Stimulated activated CD4-positive, alpha-beta T cell treated with anti-CD3 and anti-CD28 coated beads, TNF-alpha, amount 100 ng/mL, for 1 hour (primary cell): ENCODE data around the gene GPHB5.
"Not testable (repeated sequence)": the region's sequence is repeated elsewhere in the genome, so short reads cannot be mapped to it uniquely, and the experiment has no call there.

Experiments
- DNase-seq, 3 donors: peaks; one replicate each; pipeline ENCODE4 v3.0.0-alpha.2; 2020; ENCODE audit warnings: low read depth in 3 of 3, low spot score in 1 of 3

GPHB5 gene, protein sequence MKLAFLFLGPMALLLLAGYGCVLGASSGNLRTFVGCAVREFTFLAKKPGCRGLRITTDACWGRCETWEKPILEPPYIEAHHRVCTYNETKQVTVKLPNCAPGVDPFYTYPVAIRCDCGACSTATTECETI

DNA sequence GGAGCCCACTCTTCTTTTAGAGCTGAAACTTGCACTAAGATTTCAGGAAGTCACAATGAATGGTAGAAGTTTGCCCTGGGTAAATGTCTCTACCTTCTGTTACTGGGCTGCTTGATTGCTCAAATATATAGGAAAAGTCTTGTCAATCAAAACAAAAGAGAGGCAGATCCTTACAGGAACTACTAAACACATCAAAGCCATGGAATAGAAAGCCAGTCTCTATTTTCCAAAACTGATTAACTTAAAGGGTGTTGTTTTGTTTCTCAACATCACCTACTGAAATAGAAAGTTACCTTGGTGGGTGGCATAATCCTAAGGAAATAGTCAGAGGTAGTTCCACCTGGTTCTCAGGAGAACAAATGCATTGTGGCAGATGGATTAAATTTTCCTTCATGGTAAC, at the start of gene GPHB5:
Gene GPHB5, minus strand, starts transcription at position 101 of the 400 bp plus-strand sequence. CDS start 1,086 bp downstream, outside the sequence.
- DNase-seq, result no peak

DNA sequence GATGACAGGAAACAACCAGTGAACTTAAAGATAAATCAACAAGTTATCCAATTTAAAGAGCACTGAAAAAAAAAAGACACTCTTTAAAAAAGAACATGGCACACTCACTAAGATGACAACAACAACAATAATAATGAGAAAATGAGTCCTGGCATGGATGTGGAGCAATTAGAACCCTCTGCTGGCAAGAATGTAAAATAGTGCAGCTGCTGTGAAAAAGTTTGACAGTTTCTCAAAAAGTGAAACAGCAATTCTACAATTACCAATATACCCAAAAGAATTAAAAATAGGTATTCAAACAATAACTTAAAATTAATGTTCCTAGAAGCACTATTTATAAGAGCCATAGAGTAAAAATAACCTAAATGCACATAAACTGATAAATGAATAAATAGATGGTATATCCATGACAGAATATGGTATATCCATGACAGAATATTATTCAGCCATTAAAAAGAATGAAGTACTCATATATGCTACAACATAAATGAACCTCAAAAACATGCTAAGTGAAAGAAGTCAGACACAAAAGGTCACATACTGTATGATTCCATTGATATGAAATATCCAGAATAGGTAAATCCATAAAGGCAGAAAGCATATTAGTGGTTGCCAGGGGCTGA, 49.1 kb upstream of the GPHB5 start:
- DNase-seq, result no peak

DNA sequence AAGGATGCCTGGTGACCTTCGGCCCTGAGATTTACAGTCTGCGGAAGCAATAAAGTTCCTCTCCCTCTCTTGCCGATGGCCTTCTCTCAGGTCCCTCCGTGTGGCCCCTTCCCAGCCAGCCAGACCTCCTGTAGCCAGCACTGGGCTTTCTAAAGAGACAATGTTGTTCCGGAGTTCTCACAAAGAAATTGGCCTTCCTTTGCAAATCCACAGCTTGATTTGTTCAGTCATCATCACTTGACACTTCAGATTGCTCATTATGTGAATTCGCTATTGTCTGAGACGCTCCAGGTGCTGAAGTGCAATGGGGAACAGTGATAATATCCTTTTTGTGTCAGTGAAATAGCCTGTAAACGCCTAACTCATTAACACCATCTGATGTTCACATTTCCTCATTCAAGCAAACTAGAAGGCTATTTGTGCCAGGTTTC, 43.7 kb upstream of the GPHB5 start:
- no peak for DNase-seq

DNA sequence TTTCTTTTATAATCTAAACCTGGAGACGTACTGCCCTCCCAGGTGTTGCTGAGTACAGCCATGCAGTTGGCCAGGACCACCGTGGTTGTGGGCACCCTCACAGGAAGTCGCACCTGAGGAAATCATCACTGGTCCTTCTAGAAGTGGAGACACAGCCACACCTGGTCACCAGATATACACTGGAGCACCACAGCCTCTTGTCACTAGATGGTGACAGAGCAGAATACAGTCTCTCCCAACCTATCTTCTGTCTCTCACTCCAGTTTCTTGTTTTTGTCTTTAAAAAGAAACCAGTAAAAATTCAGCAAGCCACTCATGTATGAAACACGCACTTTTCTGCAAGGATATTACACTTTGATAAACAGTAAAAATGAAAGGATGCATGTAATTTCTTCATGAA, 43.1 kb upstream of the GPHB5 start:
- no peak for DNase-seq

DNA sequence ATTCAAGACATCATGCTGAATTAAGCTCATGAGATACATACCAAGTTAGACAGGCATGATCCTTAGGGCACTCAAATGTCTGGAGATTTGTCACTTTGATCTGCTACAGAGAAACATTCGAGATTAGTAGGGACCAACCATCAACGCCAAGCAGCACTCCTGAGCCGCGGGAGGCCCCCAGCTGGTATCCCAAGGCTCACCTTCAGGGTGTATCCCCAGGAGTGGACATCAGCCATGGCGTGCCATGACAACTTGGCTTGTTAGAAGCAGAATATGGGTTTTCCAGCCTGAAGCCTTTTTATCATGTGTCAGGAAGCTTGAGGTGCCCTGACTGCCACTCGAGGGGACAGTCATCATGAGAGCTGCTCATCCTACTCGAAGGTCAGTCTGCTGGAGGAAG, 39.1 kb upstream of the GPHB5 start:
- DNase-seq, result no peak

DNA sequence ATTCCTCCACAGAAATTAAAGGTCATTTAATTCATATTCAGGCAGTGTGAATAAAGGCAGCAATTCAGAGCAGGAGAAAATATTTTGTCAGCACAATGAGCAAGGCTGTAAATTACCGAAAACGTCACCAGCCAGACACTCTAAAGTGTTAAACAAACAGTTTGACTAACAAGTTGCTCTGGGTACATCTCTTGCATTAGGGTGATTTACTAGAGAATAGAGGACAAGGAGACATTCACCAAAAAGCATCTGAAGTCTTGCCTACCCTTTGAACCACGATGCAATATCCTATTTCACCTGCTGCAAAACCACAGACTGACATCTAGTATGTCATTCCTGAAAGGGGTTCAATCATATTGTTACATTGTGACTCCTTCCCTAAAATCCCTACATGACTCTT, 27.1 kb upstream of the GPHB5 start:
- DNase-seq, result no peak

DNA sequence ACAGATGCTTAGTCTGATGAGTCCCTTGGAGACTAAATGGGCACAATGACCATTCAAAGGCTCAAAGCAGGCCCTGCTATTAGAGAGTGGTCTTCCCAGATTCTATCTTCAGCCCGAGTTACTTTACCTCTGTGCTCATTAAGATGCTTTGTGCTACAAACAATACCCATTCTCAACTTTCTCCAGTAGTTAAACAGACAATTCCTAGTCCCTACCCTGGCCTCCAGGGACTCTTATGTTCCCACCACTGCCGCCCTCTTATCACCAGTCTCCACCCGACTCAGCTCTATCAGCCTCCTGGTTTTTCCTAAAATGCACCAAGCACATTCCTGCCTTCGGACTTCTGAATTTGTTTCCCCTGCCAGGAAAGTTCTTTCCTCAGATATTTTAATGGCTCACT, 25.6 kb upstream of the GPHB5 start:
- DNase-seq, result no peak

DNA sequence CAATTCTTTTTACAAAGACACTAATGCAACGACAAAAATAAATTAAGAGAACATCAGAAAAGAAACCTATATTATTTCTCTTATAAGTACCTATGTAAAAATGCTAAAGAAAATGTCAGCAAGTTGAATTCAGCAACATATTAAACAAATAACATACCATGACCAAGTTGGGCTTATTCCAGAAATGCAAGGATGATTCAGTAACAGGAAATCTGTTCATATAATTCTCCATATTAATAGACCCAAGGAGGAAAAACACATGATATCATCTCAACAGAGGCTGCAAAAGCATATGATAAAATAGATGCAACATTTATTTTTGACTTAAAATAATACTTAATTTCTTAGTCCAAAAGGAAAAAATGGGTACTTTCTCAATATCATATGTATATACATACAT, 25.1 kb upstream of the GPHB5 start:
- no peak for DNase-seq

DNA sequence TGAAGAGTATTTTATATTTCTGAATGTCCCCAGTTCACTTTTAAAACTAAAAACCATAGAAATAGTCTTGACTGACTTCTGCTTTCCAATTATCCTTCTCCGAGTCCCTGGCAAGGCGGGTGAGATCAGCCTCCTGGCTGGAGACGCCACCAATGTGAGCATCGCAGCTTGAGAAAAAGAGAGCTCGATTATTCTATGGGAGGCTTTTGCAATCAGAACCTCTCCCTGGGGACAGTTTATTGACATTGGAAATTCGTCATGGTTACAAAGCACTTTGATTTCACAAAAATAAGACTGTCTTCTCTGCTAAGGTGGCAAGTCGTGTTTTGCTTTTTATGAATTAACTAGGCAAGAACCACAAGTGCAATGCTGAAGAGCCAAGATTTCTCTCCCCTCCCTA, 23.6 kb upstream of the GPHB5 start:
- DNase-seq, result no peak

DNA sequence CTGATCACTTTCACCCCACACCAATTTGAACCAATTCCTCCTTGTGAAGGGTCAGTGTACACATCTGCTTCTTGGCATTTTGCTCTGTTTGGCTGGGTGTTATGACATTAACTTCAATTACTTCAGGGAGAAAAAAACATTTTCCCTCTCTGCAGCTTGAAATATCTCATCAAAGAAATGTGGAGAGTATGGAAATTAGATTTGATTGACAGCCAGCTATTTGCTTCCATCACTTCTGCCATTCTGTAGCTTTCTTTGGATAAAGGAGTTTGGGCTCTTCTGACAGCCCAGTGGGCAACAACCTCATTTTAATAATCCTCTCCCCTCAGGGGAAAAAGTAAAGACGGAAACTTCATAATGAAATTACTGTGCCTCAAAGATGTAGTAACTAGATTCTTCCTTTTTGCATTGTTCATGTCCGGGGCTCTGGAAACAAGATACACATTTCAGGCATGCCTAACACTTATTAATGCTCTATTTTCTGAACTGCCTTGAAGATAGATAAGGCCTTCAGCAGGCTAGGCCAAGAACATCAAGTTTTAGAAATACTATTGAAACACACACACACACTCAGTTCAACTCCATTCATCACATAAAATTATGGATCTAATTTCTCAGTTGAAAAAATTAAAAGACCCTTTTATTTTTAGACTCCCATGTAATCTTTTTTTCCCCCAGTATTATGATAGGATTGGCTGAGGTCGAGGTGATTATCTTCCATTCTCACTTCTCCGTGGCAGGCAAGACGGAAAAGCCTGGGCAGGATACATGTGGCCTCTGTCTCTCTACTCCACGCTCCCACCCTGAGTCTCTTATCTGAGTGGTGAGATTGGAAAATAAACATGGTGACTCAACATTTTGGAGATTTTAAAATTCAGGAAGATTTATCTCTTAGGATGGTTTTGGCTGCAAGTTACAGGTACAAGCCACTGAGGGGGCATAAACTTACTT, 10.3 kb upstream of the GPHB5 start:
- DNase-seq, result no peak

DNA sequence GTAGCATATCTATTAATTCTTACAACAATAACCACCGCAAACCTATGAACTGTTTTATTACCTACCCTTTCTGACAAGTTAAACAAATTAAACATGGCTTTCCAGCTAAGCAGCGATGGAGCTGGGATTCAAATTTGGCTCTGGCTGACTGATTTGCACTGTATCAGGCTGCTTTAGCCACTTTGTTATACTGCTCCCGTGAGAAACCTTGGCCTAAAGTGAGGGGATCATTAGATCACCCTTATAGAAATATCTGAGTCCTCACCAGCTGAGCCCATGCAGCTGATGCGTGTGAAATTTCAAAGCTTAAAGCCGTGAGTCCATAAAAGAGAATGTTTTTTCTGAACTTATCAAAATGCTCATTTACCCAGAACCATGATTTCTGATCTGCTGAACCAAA, 8.1 kb upstream of the GPHB5 start:
- no peak for DNase-seq

DNA sequence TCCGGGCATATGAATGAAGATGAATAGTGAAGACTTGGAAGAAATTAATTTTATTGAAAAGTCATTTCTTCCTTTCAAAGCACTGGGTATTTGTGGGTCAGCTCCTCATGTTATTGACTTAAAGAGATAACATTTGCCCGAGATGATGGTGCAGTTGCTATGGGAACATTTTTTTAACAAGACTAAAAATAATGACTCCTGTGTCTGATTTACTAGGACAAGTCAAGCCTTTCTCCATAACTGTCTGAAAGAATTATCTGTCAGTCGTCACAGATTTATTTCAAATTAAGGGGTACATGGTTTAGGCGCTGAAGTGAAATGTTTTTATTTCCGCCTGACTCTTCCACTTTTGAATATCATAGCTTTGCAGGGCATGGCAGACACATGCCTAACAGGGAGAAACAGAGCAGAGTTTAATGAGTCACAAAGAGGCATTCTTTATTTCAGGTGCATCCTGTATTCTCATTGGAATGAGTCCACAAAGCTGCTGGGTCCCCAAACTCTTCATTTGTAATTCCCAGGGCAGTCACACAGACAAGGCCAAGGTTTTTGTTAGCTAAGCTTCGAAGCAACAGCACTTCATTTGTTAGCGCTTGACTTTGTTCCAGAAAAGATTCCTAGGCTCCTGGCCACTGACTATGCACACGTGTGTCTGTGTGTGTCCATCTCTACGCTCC, 4.3 kb upstream of the GPHB5 start:
- no peak for DNase-seq

DNA sequence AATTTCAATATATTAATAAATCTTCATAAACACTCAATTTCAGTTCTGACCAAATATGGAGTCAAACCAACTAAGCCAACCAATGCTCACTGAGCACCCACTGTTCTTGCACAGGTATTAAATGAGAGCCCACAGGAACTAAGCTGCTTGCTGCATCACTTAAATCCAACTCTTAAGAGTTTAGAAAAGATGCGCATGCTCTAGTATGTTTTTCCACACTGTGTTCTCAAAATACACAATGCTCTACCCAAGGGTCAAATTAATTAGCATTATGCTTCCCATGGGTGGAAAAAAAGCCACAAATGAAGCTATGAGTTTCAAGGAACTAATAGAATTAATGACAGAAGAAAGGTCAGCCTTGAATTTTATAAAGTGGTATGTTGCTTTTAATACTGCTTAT, 3.7 kb upstream of the GPHB5 start:
- DNase-seq, result no peak

DNA sequence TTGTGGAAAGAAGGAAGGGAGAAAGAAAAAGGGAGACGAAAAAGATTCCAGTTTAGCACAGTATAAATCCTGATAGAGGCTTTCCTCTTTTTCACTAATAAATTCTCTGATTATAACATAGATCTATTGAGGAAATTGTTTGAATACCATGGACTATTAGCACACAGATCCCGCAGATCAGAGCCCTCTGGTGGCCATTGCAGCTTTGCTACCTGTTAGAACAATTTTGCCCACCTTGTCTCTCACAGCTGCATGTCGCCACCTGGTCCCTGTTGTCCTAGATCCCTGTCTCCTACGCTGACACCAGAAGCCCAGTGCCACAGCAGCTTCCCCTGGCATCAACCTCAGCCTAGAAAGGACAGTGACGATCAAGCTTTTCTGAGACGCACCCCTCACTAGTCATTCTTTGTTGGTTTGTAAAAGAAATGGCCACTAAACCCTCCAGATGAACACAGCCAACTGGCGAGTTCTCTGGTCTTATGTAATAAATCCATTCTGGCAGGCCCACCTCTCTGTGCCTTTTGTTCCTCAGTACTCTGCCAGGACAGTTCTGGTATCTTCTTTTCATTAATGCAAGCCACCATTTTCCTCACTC, 9.9 kb downstream of the GPHB5 start:
- DNase-seq, result no peak

DNA sequence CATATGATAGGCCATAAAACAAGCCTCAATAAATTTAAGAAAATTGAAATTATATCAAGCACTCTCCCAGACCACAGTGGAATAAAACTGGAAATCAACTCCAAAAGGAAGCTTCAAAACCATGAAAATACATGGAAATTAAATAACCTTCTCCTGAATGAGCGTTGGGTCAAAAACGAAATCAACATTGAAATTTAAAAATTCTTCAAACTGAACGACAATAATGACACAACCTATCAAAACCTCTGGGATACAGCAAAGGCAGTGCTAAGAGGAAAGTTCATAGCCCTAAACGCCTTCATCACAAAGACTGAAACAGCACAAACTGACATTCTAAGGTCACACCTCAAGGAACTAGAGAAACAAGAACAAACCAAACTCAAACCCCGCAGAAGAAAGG, 14.3 kb downstream of the GPHB5 start:
- DNase-seq, result not testable (repeated sequence)

DNA sequence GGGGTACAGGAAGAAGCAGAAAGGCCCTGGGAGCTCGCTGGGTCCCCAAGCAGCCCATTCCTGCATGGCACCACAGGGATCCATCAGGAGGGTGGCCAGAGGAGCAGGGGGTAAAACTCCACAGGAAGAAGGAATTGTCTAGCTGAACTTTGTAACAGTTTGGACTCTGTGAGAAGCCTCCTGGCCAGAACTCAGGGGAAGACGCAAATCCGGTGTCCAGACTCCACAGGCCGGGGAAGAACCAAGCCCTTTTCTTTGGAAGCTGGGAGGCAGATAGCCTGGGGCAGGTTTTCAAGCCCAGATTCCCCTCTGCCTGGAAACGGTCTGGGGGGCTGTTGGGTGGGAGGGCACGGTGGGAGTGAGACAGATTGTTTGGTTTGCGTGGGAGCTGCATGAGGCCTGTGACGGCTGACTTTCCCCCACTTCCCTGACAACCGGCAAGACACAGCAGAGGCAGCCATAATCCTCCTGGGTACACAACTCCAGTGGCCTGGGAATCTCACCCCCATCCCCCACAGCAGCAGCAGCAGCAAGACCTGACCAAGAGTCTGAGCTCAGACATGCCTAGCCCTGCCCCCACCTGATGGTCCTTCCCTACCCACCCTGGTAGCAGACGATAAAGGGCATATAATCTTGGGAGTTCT, 16.7 kb downstream of the GPHB5 start:
- DNase-seq, result no peak

DNA sequence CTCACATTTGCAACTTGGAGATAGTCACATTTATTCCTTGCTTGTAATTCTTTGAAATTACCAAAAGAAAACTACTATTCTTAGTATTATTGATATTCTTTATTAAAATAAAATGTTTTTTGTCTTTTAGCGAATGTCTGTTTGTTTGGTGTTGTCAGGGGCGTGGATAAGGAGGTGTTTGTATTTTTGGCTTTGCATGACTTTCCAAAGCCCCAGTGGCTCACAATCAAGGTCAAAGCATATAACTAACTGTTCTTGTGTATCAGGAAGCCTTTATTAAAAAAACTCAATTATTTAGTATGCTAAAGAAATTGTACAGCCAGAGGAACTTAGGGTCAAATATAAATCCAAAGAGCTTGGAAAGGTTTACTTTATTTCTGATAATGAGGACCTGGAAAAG, 17.9 kb downstream of the GPHB5 start:
- no peak for DNase-seq

DNA sequence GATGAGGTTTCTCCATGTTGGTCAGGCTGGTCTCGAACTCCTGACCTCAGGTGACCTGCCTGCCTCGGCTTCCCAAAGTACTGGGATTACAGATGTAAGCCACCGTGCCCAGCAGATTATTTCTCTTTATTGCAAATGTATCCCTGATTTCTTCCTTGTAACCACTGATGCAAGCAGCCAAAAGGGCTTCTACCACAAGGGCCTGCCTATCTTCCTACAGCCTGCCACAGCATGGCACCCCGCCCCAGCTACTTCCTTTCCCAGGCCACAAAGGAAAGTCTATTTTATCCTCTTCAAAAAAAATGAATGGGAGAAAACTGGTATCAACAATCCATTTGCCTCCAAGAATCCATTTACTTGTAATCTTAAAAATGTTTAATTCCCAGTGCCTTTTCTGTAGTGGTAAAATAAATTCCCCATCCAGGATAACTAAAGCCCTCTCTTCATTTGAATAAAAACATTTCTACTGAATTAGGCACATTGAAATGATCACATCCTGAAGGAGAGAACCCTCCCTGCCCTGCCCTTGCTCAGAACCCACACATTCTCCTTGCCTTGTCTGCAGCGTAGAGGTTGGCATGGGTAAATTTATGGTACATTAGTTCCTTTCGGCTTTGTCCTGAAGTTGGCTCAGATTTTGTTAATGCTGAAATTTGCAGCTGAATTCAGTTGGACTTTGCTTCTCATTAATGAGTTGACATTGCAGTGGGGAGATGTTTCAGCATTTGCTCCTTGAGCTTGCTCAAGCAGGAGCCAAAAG, 19.2 kb downstream of the GPHB5 start:
- DNase-seq, result no peak

DNA sequence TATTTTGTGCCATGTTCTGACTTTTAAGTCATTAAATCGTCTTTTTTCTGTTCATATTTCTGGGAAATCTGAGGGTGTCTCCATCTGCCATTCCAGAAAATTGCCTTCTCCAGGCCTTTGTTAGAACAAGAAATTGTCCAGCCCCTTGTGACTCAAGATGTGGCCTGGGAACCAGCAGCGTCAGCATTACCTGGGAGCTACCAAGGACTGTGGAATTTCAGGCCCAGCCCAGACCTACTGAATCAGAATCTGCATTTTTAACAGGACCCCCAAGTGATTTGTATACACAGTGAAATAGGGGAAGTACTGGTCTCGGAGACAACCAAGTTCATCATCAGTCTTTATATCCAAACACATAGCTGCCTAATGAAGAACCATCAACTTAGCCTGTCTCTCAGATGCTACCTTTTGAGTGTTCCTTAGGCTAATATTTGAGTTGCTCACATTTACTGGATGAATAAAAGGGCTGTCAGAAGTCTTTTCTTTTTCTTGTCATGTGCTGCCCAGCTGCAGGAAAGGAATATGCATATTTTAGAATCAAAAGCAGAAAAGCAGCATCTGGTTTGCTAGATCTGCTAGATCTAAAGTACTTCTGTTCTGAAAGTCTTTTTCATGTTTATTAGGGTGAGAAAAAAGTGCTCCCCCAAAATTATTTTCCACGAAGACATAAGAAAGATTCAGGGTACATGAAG, 21.2 kb downstream of the GPHB5 start:
- no peak for DNase-seq
